SHP77 (cell line): ENCODE measurements around the gene GALNT17.
"Not testable (repeated sequence)": the region's sequence is repeated elsewhere in the genome, so short reads cannot be mapped to it uniquely, and the experiment has no call there.

Source experiments
- DNase-seq, 2 experiments: peaks; one replicate each; lab custom pipeline; 2025; lab: John Stamatoyannopoulos, UW

The GALNT17 gene

DNA sequence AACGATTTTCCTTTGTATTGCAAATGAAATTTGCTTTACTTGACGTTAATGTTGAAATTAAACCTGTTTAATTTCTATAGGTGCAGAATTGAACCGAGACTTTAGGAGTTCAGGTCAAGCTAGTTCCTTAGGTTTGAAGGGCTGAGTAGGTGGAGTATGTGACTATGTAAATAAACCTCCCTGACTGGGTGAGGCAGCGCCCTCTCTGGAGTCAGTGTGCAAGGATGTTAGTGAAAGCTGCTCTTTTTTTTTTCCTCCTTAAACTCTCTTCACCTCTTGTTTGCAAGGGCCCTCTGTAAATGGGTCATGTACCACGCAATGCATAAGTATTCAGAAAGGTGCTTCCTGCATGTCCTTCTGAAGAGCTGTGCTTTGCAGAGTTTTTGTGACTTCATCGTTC lies 33.8 kb downstream of the GALNT17 start:
- no peak for DNase-seq

DNA sequence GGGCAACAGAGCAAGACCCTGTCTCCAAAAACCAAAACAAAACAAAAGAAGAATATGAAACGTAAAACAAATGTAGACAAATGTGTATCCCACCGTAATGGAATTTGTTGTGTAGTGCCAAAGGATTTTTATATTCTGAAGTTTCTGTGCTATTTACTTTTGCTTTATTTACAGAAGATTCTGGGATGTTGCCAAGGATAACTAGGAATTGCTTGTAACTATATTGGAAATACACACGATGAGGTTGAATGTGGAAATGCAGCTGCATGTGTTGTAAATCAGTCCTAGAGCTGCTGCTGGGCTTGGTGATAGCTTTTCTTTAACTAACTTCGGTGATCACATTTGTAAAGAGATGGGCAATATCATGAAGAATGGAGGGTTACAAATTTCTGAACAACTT lies 39.5 kb downstream of the GALNT17 start:
- DNase-seq, result no peak

DNA sequence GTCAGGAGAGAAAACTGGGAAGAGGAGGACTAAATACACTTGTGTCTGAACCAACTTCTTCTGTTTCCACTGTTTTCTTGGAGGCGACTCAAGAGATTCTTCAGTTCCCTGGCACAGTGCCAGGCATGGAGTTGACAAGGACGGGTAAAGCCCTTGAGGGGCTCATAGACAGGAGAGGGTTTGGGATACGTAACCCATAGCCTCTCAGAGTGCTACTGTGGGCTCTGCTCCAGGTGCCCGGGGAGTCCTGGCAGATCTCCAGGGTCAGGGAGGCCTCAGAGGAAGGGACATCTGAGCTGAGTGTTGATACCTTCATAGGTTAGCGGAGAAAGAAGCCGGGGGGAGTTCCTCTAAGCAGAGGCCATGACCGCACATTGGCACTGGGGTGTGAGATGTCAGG lies 42.0 kb downstream of the GALNT17 start:
- DNase-seq, result no peak

DNA sequence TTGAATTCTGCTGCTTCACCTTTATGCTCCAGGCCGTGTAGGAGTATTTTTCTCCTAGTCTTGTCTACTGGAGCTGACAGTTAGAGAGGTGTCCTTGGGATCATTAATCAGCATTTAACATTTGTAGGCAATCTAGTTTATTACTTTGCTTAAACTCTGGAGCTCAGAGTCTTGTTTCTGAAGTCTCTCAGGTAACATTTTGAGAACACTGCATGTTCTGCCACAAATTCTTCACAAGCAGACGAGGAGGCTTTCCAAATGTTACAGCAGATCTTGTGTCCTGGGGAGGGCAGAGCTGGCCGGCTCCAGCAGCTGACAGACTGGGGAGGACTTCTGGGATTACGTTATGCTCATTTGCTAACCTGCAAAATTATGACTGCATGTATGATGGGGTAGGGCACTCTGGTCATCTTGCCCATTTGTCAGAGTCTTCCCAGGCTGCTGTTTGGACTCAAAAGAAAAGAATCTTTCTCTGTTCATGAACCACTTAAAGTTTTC lies 50.5 kb downstream of the GALNT17 start:
- no peak for DNase-seq

DNA sequence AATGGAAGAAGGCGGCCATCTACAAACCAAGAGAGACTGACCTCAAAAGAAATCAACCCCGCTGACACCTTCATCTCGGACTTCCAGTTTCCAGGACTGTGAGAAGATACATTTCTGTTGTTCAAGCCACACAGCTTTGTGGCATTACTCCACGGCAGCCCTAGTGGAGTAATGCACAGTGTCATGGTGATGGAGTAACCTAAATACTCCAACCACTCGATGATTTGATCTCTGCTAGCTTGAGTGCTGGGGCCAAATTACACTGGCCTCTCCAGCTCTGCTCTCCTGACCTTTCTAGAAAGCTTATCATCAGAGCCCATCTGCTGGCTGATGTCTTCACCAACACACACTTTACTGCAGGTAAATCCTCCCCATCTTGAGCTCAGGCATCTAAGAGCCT lies 52.2 kb downstream of the GALNT17 start:
- no peak for DNase-seq

DNA sequence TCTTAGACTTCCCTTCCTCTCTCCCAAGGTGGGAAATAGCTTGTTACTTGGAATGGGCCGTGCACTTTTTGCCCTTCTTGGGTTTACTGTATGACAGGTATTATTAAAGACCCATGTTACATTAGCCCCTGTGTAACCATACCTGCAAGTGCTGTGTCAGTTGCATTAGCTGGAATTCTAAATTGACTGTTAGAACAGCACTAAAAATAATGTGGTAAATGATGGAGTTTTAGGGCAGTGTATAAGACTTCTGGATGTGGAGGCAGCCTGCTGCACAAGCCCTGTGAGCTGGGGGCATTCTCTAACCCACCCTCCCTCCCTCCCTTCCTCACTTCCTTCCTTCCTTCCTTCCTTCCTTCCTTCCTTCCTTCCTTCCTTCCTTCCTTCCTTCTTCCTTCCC lies 52.7 kb downstream of the GALNT17 start:
- no peak for DNase-seq

DNA sequence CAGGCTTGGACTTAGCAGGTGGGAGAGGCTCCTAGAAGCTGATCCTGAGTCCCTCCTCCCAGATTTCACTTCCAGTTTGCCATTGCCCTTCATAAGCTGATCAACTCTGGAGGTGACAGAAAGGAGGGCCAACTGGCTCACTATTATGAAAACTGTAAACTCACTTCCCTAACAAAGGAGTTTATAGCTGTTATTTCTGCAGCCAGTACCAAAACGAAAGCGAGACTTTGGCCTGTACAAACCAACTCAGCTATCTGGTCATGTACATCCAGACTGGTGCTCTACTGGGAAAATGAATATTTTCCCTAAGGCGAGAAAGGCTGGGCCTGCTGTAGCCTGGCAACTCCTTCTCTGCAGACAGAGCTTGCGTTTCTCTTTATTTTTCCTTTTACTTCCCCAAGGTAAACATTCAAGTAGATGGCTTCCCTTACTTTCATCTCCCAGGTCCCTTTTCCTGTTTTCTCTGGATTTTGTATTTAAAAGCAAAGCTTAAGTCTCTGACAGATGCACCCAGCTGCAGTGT lies 54.7 kb downstream of the GALNT17 start:
- DNase-seq, result no peak

DNA sequence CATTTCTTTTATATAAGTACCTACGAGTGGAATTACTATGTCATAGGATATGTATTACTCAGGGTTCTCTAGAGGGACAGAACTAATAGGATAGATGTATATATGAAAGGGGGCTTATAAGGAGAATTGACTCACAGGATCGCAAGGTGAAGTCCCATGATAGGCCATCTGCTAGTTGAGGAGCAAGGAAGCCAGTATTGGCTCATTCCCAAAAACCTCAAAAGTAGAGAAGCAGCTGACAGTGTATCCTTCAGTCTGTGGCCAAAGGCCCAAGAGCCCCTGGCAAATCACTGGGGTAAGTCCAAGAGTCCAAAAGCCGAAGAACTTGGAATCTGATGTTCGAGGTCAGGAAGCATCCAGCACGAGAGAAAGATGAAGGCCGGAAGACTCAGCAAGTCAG lies 59.8 kb downstream of the GALNT17 start:
- DNase-seq, result no peak

DNA sequence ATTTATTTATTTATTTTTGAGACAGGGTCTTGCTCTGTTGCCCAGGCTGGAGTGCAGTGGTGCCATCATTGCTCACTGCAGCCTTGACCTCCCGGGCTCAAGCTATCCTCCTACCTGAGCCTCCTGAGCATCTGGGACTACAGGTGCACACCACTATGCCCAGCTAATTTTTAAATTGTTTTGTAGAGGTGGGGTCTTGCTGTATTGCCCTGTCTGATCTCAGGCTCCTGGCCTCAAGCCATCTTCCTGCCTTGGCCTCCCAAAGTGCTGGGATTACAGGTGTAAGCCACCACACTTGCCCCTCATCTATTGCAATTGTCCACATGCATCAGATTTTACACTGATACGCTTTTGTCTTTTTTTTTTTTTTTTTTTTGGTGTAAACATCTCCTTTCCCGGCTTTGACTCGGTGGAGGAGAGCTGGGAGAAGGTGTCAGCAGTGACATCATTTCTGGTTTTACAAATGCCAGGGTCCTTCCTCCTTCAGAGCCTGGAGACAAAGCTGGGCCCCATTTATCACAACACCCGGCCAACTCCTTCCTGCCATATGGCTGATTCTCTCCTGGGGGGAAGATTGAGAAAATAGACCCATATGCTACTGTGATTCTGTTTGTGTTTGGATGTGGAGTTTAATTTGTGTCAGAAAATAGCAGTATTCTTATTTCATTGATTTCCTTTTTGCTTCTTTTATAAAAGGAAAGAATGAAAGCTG lies 61.3 kb downstream of the GALNT17 start:
- no peak for DNase-seq

DNA sequence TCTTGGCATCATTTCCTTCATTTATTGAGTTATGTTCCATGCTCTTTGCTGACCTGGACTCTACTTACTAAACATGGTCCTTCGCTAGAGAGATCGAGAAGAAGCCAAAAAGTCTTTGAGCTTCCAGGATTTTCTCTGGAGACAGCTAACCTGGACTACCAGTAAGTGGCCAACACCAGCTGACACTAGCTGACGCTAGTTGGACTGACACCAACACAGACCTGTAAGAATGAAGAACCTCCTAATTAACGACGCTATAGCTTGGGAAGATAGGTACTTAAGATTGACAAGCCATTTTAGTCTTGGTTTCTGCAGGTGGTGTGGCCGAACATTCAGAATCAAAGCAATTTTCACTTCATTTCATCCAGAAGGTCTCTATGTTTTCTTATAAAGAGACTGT lies 66.4 kb downstream of the GALNT17 start:
- DNase-seq, result no peak

DNA sequence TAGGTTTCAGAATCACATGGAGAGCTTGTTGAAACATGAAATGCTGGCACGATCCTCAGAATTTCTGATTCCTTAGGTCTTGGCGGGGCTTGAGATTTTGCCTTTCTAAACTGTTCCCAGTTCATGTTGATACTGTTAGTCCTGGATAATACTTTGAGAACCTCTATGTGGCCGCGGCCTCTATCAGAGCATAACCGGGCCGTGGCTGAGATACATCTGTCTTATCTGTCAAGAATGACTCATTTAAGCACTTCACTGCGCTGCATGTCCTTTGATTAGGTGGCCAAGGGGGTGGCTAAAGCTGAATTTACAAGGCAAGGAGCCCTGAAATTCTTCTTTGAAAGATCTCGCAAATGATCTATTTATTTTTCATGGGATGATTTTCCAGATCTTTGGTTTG lies 66.9 kb downstream of the GALNT17 start:
- no peak for DNase-seq

DNA sequence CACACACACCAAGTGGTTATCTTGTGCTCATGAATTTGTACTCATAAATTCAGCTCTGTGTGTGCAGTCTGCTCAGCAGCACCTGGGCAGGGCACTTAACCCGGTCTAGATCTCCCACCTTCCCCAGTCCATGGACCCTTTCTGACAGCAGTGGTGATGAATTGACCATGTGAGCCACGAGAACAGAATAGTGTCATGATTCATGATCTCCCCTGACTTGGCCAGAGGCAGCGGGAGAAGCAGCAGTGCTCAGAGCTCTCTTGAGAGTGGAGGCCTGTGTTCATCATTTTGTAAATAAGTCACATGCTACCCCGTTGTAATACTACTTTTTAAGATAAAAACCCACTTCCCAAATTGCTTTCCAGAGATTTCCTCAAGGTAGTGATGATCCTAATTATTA lies 74.2 kb downstream of the GALNT17 start:
- DNase-seq, result no peak

DNA sequence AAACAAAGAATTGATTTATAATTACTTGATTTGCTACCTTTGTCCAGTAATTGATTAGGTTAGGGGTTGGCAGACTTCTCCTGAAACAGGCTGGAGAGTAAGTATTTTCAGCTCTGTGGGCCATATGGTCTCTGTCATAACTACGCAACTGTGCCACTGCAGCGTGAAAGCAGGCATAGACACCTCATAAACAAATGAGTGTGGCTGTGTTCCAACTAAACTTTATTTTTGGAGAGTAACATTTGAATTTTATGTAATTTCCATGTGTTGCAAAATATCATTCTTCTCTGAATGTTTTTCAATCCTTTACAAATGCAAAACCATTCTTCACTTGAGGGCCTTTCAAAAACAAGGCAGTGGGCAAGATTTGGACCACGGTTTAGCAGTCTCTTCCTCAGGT lies 76.9 kb downstream of the GALNT17 start:
- DNase-seq, result no peak

DNA sequence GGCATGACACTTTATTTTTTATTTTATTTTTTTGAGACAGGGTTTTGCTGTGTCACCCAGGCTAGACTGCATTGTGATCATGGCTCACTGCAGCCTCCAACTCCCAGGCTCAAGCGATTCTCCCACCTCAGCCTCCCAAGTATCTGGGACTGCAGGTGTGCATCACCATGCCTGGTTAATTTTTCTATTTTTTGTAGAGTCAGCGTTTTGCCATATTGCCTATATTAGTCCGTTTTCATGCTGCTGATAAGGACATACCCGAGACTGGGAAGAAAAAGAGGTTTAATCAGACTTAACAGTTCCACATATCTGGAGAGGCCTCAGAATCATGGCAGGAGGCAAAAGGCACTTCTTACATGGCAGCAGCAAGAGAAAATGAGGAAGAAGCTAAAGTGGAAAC lies 77.5 kb downstream of the GALNT17 start:
- DNase-seq, result not testable (repeated sequence)

DNA sequence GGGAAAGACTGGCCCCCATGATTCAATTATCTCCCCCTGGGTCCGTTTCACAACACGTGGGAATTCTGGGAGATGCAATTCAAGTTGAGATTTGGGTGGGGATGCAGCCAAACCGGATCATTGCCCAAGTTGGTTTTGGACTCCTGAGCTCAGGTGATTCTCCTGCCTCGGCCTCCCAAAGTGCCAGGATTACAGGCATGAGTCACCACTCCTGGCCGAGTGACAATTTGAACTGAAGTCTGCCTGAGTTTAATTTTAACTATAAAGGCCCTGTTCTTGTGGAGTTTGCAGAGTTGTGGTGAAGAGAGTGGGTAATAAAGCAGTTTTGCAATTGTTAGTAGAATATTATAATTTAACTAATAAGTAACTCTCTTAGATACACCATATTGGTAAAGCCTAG lies 78.3 kb downstream of the GALNT17 start:
- DNase-seq, result no peak

DNA sequence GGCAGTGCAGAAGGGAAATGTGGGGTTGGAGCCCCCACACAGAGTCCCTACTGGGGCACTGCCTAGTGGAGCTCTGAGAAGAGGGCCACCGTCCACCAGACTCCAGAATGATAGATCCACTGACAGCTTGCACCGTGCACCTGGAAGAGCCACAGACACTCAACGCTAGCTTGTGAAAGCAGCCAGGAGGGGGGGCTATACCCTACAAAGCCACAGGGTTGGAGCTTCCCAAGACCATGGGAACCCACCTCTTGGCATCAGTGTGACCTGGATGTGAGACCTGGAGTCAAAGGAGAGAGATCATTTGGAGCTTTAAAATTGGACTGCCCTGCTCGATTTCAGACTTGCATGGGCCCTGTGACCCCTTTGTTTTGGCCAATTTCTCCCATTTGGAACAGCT lies 80.5 kb downstream of the GALNT17 start:
- not testable (repeated sequence) for DNase-seq

DNA sequence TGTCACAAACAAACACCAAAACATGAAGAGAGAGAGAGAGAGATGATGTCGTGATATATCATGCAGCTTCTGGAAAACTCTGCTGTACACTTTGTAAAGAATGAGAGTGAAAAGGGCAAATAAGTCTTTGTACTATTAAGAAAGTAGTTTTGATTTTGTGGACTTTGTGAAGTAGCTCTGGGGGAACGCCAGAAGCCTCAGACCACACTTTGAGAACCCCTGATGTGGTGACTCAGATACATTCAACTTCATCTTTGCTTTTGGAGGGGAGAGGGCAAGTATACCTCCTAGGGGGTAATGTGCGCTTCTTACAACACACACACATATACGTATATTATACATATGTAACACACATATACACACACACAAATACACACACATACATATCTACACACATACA lies 84.3 kb downstream of the GALNT17 start:
- no peak for DNase-seq

DNA sequence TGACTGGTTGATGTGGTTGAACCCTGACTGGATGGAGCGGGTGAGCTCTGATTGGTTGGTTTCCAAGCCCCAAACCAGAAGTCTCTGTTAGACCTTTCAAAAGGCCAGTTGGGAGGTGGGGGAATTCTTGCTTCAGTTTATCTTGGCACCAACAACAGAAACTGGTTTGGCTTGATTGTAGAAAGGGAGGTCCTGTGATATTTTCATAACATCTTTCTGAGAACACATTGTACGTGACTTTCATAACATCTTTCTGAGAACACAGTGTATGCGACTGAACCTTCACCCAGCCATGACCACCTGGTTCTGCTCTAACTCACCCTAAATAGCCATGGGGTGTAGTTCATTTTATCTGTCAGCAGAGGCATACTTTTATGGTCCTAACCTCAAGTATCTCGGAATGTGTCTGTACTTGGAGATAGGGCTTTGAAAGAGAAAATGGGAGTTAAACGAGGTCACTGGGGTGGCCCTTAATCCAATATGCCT lies 88.3 kb downstream of the GALNT17 start:
- DNase-seq, result no peak

DNA sequence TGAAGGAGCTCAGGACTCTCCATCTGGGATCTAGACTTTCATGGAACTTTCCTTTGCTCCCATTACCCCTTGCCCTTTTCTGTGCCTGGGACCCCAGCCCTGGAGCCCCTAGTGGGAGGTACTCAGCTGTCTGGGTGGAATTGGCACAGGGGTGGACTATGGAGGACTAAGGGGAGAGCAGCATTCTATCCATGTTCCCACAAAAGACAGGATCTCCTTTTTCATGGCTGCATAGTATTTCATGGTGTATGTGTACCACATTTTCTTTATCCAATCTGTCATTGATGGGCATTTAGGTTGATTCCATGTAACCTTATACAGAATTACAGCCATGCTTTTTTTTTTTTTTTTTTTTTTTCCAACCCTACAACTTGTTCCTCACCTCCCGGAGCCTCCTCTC lies 89.1 kb downstream of the GALNT17 start:
- no peak for DNase-seq

DNA sequence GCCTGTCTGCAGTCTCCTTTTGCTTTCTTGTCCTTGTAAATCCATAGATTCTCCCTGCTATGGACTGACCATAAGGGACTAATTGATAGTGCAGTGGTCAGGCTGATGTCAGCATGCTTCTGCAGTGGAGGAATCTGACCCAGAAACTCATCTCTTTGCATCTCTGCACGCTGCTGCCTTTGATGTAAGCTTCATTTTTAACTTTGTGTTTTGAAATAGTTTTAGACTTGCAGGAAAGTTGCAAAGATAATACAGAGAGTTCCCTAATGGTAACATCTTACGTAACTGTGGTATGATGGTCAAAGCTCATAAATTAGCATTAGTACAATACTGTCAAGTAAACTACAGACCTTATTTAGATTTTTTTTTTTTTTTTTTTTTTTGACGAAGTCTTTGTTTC lies 89.6 kb downstream of the GALNT17 start:
- DNase-seq, result no peak

DNA sequence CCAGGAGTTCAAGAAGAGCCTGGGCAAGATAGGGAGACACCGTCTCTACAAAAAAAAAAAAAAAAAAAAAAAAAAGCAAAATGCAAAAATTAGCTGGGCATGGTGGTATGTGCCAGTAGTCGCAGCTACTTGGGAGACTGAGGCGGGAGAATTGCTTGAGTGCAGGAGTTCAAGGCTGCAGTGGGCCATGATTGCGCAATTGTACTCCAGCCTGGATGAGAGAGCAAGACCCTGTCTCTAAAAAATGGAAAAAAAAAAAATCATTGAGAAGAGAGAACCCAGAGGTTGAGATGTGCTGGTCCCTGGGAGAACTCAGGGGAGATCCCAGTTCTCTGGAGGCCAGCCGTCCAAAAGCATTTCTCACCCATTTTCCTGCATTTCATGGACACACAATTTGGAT lies 95.2 kb downstream of the GALNT17 start:
- DNase-seq, result no peak

DNA sequence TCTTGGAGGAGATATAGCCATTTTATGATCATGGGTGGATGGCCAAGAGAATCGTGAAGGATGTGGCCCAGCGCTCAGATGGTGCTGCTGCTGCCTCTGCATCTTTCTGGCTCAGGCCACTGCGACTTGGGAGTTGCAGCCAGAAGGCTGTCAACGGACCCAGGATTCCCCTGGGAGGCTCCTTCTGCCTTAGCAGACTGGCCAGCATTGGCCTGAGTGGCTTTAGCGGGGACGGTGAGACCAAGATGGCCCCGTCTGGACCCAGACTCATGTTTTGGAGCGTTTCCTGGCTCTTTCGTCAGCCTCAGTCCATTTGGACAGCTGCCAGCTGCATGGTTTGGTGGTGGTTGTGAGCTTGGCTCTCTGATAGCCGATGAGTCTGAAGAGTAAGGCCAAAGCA lies 97.2 kb downstream of the GALNT17 start:
- DNase-seq, result no peak

DNA sequence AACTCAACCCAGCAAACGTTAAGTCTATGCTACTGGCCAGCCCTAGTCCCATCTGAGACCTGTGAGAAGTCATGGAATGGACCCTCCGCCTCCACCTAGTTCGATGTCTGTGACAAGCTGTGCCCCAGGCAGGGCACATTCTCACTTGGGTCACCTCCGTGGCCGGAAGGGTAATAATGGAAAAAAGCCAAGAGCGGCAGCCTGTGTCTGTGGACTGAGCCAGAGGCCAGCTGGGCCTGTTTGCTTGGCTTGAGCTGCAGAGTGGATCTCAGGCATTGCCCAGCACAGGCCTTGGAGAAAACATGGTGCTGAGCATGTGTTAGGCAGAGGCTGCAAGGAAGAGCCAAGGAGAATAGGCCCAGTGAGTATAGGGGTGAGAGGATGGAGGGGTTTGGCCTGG lies 97.8 kb downstream of the GALNT17 start:
- DNase-seq, result no peak

DNA sequence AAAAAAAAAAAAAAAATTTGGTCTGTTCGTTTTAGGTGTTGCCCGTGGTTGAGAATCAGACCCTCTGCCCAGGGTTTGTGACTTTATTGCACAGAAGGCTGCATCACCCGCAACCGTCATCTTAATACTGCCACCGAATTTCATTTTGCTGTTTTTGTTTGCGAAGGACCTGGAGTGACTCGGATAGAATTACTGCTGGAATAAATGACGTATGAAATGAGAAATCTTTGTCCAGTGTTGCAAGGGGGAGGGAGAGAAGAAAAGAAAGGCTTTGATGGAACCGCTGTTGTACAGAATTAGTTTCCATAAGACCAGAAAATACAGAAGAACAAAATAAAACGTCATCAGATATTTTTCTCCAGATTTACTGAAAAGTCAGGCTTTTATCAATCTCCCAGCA lies 103.3 kb downstream of the GALNT17 start:
- DNase-seq, result no peak
